Measurements from ENCODE around the gene DNAH10. TPM values are rescaled to one million over a fixed set of nuclear protein-coding genes. Genes with fewer than 3 reads are reported as not detected.

DNAH10 gene
- total RNA-seq, 1 donor from 2014 or later: 0.16 TPM

DNA sequence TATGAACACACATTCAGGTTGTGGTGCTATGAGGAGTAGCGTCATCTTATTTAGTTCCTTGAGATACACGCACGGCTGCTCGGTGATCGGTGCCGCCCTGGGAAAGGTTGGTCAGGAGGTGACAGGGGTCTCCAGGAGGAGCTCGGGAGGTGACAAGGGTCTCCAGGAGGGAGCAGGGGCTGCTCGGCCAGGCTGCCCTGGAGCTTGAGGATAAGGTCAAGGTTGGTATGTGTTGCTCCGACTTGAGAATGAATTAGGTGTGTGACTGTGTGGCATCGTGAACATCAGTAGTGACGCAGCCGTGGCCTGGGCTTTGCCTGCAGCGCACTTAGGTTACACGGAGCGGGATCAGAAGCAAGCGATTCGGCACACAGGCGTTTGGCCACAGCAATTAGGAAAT lies 174.4 kb downstream of the DNAH10 start:
- Mint-ChIP-seq H3K4me1 (ENCODE audit: unreplicated experiment) (peaks cover 14% of the 10 kb centered on the region), H3K27me3 (ENCODE audit: unreplicated experiment) (no peaks in the 10 kb centered on the region), H3K9me3 (ENCODE audit: unreplicated experiment) (peaks cover 9% of the 10 kb centered on the region), H3K36me3 (ENCODE audit: unreplicated experiment) (peaks cover 47% of the 10 kb centered on the region), H3K27ac (ENCODE audit: unreplicated experiment) (no peak overlapping the region), H3K4me3 (ENCODE audit: unreplicated experiment) (no peak overlapping the region)
- TF ChIP-seq, protein P1, sequence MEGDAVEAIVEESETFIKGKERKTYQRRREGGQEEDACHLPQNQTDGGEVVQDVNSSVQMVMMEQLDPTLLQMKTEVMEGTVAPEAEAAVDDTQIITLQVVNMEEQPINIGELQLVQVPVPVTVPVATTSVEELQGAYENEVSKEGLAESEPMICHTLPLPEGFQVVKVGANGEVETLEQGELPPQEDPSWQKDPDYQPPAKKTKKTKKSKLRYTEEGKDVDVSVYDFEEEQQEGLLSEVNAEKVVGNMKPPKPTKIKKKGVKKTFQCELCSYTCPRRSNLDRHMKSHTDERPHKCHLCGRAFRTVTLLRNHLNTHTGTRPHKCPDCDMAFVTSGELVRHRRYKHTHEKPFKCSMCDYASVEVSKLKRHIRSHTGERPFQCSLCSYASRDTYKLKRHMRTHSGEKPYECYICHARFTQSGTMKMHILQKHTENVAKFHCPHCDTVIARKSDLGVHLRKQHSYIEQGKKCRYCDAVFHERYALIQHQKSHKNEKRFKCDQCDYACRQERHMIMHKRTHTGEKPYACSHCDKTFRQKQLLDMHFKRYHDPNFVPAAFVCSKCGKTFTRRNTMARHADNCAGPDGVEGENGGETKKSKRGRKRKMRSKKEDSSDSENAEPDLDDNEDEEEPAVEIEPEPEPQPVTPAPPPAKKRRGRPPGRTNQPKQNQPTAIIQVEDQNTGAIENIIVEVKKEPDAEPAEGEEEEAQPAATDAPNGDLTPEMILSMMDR (IDR thresholded peaks at IDR 0.05): no peak
- DNase-seq (ENCODE audit: extremely low spot score, unreplicated experiment): no peak

GRCh38 chr12:123936956-123937706 lies 175.0 kb downstream of the DNAH10 start:
- peaks cover 52% of the 10 kb centered on the region for H3K36me3 Mint-ChIP-seq (ENCODE audit: unreplicated experiment)
- H3K9me3 Mint-ChIP-seq (ENCODE audit: unreplicated experiment): peaks cover 10% of the 10 kb centered on the region
- DNase-seq (ENCODE audit: extremely low spot score, unreplicated experiment): no peak
- no peak overlapping the region for H3K4me3 Mint-ChIP-seq (ENCODE audit: unreplicated experiment)
- H3K4me1 Mint-ChIP-seq (ENCODE audit: unreplicated experiment): peaks cover 21% of the 10 kb centered on the region
- H3K27ac Mint-ChIP-seq (ENCODE audit: unreplicated experiment): no peak overlapping the region
- TF ChIP-seq, protein P1 (IDR thresholded peaks at IDR 0.05): no peak
- H3K27me3 Mint-ChIP-seq (ENCODE audit: unreplicated experiment): no peaks in the 10 kb centered on the region

DNA sequence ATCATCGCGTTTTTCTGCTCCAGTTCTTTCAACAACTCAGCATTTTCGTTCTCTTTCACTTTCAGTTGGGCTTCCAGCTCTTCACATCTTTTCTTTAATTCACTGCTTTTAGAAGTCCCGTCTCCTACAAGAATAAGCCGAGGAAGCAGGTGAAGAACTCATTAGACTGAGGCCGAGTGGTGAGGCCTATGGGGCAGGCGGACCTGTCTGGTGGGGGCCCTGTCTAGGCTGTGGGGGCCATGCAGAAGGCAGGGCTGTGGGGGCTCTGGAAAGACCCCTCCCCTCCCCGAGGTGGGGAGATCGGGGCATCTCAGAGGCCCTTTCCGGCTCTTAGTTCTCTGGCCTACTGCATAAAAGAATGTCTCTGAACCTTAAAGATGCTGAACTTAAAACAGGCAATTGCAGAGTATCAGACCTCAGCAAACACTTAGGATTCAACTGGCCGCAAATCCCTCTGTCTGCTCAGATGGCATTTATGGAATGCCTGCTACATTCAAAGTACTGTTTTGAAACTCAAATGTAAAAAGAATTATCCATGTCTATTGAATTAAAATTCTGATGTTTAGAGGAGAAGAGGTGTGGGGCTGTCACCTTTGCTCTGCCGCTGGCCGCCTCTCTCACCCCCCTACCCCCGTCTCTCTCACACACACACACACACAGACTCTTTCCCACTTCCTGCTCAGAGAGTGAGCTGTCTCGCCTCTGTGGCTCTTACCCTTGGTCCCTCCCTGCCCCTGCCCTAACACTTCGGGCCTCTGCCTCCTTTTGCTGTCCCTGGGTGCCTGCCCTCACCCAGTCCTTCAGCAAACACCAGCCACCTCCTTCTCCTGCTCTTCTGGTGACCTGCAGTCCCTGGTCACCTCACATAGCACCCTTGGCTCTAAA lies 175.8 kb downstream of the DNAH10 start:
- Mint-ChIP-seq H3K36me3 (ENCODE audit: unreplicated experiment) (peaks cover 48% of the 10 kb centered on the region), H3K9me3 (ENCODE audit: unreplicated experiment) (peaks cover 3% of the 10 kb centered on the region), H3K27ac (ENCODE audit: unreplicated experiment) (peak overlapping the region; percentile 31), H3K27me3 (ENCODE audit: unreplicated experiment) (no peaks in the 10 kb centered on the region), H3K4me1 (ENCODE audit: unreplicated experiment) (peaks cover 29% of the 10 kb centered on the region), H3K4me3 (ENCODE audit: unreplicated experiment) (no peak overlapping the region)
- TF ChIP-seq, protein P1 (IDR thresholded peaks at IDR 0.05): no peak
- no peak for DNase-seq (ENCODE audit: extremely low spot score, unreplicated experiment)

DNA sequence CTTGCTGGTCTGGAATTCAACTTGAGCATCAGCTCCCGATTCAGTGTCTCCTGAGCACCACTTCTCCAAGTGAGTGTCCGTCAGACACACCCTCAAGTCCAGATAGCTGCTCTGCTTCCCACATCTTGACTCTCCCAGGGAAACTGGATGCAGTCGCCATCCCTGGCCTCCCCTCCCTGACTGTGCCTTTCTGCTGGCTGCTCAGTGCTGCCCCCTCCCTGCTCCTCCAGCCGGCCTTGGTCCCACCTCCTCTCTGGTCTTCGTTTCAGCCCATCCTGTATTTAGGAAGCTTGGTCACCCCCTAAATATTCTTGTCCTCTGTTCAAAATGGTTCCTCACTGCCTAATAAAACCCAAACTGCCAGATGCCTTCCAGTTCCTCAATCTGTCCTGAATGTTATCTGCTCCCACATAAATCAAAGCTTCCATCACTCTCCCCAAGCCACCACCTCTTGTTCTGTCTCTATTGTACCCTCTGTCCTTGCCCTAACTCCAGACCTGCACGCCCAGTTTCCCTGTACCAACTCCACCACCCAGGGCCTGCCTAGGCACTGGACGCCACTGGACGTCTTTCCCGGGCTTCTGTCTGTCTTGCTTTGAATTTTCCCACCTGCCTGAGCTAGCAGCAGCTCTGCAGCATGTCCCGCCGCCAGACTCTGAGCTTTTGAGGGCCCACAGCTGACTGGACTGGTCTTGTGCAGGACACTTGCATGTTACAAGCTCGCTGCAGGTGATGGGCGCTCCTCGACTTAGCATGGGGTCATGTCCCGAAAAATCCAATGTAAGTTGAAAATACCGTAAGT lies 176.8 kb downstream of the DNAH10 start:
- H3K36me3 Mint-ChIP-seq (ENCODE audit: unreplicated experiment): peaks cover 47% of the 10 kb centered on the region
- peaks cover 38% of the 10 kb centered on the region for H3K4me1 Mint-ChIP-seq (ENCODE audit: unreplicated experiment)
- peak overlapping the region; percentile 31 for H3K27ac Mint-ChIP-seq (ENCODE audit: unreplicated experiment)
- no peak for DNase-seq (ENCODE audit: extremely low spot score, unreplicated experiment)
- H3K9me3 Mint-ChIP-seq (ENCODE audit: unreplicated experiment): peaks cover 3% of the 10 kb centered on the region
- no peak overlapping the region for H3K4me3 Mint-ChIP-seq (ENCODE audit: unreplicated experiment)
- TF ChIP-seq, protein P1 (IDR thresholded peaks at IDR 0.05): peak; percentile 29
- H3K27me3 Mint-ChIP-seq (ENCODE audit: unreplicated experiment): no peaks in the 10 kb centered on the region

Data from osteocyte (in vitro differentiated cells).